HepG2 (cell line): ENCODE data around the gene LHFPL6. TPM values are rescaled to one million over a fixed set of nuclear protein-coding genes. Genes with fewer than 3 reads are reported as not detected.

Experiments
- TBL1XR1 ChIP-seq: fragments of 150-350 bp; IDR thresholded peaks from 2 replicates; pipeline ENCODE4 v1.6.1; 2014; ENCODE audit warnings: borderline replicate concordance, low read length; ENCODE audit not compliant: partially characterized antibody
- ZNF562 ChIP-seq: sonication (generic); formaldehyde crosslinking; IDR thresholded peaks from 2 replicates; pipeline ENCODE4 v1.8.0; 2022; ENCODE audit warnings: missing genetic modification reagents, borderline replicate concordance
- polyA plus RNA-seq, 8 experiments: library from polyadenylated mRNA; depleted of rRNA in 3 of 8; stranded (reverse) in 7 of 8; unstranded in 1 of 8; fragments of >200 nt; fragmentation: Illumina TruSeq in 4 of 8; extraction: Trizol in 4 of 8; gene quantifications; 2 replicates each; pipeline versions ENCODE4 v1.2.1 to v1.2.3, GENCODE V29; 2011 to 2016; ENCODE audit warnings: low read depth in 4 of 8, missing spikeins in 1 of 8, mixed read lengths in 1 of 8; ENCODE audit not compliant: insufficient read depth in 1 of 8
- total RNA-seq, 5 experiments: library from RNA; depleted of rRNA; stranded (reverse); fragments of >200 nt; fragmentation: Illumina TruSeq; extraction: Trizol; gene quantifications; 2 replicates each; pipeline ENCODE4 v1.2.3, GENCODE V29; 2016; ENCODE audit warnings: low read depth in 1 of 5
- TF ChIP-seq, protein P1 (sequence below): sonication (generic); formaldehyde crosslinking; IDR thresholded peaks from 2 replicates; pipeline ENCODE4 v1.4.0; 2020; ENCODE audit warnings: missing genetic modification reagents, borderline replicate concordance
- TF ChIP-seq, protein P2 (sequence below): sonication (generic); formaldehyde crosslinking; IDR thresholded peaks from 2 replicates; pipeline ENCODE4 v1.4.0; 2020; ENCODE audit warnings: missing genetic modification reagents
- TF ChIP-seq, protein P3 (sequence below): sonication (generic); formaldehyde crosslinking; IDR thresholded peaks from 2 replicates; pipeline ENCODE4 v1.4.0; 2020; ENCODE audit warnings: missing genetic modification reagents
- TF ChIP-seq, protein P4 (sequence below): sonication (generic); formaldehyde crosslinking; conservative IDR thresholded peaks from 2 replicates; pipeline ENCODE4 v1.4.0; 2020; ENCODE audit warnings: missing genetic modification reagents

LHFPL6 gene
- total and polyA plus RNA-seq, 2 of the 13 experiments (the other 11 are each of a cell fraction or from before 2014, with no cell fraction given) = not detected

DNA sequence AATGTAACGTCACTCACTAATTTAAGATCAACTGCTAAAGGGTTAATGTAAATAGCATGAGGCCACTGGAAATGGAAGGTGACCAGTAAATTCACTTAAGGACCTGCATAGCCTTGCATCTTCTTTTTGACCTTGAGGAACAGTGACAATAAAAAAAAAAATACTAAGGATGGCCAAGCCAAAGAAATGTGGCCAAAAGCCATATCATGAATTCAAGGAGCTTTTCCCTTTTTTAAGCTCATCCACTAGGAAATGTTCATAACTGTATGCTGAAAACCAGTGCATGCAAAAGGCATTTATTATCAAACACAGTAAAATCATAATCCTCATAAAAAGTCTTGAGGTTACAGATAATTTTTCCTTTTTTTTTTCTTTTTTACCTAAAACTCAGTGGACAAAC is 77.5 kb downstream of the LHFPL6 start (continued):
- TF ChIP-seq, protein P1, sequence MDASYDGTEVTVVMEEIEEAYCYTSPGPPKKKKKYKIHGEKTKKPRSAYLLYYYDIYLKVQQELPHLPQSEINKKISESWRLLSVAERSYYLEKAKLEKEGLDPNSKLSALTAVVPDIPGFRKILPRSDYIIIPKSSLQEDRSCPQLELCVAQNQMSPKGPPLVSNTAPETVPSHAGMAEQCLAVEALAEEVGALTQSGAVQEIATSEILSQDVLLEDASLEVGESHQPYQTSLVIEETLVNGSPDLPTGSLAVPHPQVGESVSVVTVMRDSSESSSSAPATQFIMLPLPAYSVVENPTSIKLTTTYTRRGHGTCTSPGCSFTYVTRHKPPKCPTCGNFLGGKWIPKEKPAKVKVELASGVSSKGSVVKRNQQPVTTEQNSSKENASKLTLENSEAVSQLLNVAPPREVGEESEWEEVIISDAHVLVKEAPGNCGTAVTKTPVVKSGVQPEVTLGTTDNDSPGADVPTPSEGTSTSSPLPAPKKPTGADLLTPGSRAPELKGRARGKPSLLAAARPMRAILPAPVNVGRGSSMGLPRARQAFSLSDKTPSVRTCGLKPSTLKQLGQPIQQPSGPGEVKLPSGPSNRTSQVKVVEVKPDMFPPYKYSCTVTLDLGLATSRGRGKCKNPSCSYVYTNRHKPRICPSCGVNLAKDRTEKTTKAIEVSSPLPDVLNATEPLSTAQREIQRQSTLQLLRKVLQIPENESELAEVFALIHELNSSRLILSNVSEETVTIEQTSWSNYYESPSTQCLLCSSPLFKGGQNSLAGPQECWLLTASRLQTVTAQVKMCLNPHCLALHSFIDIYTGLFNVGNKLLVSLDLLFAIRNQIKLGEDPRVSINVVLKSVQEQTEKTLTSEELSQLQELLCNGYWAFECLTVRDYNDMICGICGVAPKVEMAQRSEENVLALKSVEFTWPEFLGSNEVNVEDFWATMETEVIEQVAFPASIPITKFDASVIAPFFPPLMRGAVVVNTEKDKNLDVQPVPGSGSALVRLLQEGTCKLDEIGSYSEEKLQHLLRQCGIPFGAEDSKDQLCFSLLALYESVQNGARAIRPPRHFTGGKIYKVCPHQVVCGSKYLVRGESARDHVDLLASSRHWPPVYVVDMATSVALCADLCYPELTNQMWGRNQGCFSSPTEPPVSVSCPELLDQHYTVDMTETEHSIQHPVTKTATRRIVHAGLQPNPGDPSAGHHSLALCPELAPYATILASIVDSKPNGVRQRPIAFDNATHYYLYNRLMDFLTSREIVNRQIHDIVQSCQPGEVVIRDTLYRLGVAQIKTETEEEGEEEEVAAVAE = no peak
- TF ChIP-seq, protein P2, sequence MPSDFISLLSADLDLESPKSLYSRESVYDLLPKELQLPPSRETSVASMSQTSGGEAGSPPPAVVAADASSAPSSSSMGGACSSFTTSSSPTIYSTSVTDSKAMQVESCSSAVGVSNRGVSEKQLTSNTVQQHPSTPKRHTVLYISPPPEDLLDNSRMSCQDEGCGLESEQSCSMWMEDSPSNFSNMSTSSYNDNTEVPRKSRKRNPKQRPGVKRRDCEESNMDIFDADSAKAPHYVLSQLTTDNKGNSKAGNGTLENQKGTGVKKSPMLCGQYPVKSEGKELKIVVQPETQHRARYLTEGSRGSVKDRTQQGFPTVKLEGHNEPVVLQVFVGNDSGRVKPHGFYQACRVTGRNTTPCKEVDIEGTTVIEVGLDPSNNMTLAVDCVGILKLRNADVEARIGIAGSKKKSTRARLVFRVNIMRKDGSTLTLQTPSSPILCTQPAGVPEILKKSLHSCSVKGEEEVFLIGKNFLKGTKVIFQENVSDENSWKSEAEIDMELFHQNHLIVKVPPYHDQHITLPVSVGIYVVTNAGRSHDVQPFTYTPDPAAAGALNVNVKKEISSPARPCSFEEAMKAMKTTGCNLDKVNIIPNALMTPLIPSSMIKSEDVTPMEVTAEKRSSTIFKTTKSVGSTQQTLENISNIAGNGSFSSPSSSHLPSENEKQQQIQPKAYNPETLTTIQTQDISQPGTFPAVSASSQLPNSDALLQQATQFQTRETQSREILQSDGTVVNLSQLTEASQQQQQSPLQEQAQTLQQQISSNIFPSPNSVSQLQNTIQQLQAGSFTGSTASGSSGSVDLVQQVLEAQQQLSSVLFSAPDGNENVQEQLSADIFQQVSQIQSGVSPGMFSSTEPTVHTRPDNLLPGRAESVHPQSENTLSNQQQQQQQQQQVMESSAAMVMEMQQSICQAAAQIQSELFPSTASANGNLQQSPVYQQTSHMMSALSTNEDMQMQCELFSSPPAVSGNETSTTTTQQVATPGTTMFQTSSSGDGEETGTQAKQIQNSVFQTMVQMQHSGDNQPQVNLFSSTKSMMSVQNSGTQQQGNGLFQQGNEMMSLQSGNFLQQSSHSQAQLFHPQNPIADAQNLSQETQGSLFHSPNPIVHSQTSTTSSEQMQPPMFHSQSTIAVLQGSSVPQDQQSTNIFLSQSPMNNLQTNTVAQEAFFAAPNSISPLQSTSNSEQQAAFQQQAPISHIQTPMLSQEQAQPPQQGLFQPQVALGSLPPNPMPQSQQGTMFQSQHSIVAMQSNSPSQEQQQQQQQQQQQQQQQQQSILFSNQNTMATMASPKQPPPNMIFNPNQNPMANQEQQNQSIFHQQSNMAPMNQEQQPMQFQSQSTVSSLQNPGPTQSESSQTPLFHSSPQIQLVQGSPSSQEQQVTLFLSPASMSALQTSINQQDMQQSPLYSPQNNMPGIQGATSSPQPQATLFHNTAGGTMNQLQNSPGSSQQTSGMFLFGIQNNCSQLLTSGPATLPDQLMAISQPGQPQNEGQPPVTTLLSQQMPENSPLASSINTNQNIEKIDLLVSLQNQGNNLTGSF (CRISPR knock-in tag) = no peak
- TF ChIP-seq TBL1XR1 (no peak), ZNF562 (CRISPR knock-in tag) (no peak)
- TF ChIP-seq, protein P3, sequence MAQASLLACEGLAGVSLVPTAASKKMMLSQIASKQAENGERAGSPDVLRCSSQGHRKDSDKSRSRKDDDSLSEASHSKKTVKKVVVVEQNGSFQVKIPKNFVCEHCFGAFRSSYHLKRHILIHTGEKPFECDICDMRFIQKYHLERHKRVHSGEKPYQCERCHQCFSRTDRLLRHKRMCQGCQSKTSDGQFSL (CRISPR knock-in tag) = no peak
- TF ChIP-seq, protein P4, sequence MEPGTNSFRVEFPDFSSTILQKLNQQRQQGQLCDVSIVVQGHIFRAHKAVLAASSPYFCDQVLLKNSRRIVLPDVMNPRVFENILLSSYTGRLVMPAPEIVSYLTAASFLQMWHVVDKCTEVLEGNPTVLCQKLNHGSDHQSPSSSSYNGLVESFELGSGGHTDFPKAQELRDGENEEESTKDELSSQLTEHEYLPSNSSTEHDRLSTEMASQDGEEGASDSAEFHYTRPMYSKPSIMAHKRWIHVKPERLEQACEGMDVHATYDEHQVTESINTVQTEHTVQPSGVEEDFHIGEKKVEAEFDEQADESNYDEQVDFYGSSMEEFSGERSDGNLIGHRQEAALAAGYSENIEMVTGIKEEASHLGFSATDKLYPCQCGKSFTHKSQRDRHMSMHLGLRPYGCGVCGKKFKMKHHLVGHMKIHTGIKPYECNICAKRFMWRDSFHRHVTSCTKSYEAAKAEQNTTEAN = no peak
